HEK293 (cell line): ENCODE results near the gene HPF1.
A peak's percentile ranks its signal among the peaks of the same experiment; 100 is the strongest.

Experiments used
- BCL11B ChIP-seq: fragments of 450-650 bp; formaldehyde crosslinking; IDR thresholded peaks from 2 replicates; pipeline ENCODE4 v1.5.1; 2016; ENCODE audit warnings: low read depth, missing biosample characterization, missing genetic modification characterization
- GLI2 ChIP-seq: fragments of 450-650 bp; formaldehyde crosslinking; IDR thresholded peaks from 2 replicates; pipeline ENCODE4; 2017; ENCODE audit warnings: missing biosample characterization, missing genetic modification characterization, low read depth, borderline replicate concordance
- GLI4 ChIP-seq: fragments of 450-650 bp; formaldehyde crosslinking; IDR thresholded peaks from 2 replicates; pipeline ENCODE4 v1.5.1; 2016; ENCODE audit warnings: missing biosample characterization, missing genetic modification characterization
- SP2 ChIP-seq: fragments of 450-650 bp; formaldehyde crosslinking; IDR thresholded peaks from 2 replicates; pipeline ENCODE4 v1.5.1; 2016; ENCODE audit warnings: missing biosample characterization, missing genetic modification characterization
- ZBTB1 ChIP-seq: fragments of 450-650 bp; formaldehyde crosslinking; IDR thresholded peaks from 2 replicates; pipeline ENCODE4 v1.5.1; 2016; ENCODE audit warnings: missing biosample characterization, missing genetic modification characterization
- ZBTB20 ChIP-seq: fragments of 450-650 bp; formaldehyde crosslinking; IDR thresholded peaks from 2 replicates; pipeline ENCODE4 v1.5.1; 2016; ENCODE audit warnings: missing biosample characterization, missing genetic modification characterization
- ZEB2 ChIP-seq: fragments of 450-650 bp; formaldehyde crosslinking; IDR thresholded peaks from 2 replicates; pipeline ENCODE4 v1.5.1; 2016; ENCODE audit warnings: missing biosample characterization, missing genetic modification characterization
- ZNF155 ChIP-seq: fragments of 450-650 bp; formaldehyde crosslinking; IDR thresholded peaks from 2 replicates; pipeline ENCODE4 v1.5.1; 2016; ENCODE audit warnings: missing biosample characterization, missing genetic modification characterization
- ZNF174 ChIP-seq: fragments of 450-650 bp; formaldehyde crosslinking; IDR thresholded peaks from 2 replicates; pipeline ENCODE4 v1.5.0; 2017; ENCODE audit warnings: missing biosample characterization, mild to moderate bottlenecking, missing genetic modification characterization
- ZNF19 ChIP-seq: fragments of 450-650 bp; formaldehyde crosslinking; IDR thresholded peaks from 2 replicates; pipeline ENCODE4; 2016; ENCODE audit warnings: missing biosample characterization, missing genetic modification characterization, low read depth
- ZNF202 ChIP-seq: fragments of 450-650 bp; formaldehyde crosslinking; IDR thresholded peaks from 2 replicates; pipeline ENCODE4 v1.5.1; 2016; ENCODE audit warnings: missing biosample characterization, missing genetic modification characterization, borderline replicate concordance
- ZNF221 ChIP-seq: fragments of 450-650 bp; formaldehyde crosslinking; IDR thresholded peaks from 2 replicates; pipeline ENCODE4 v1.5.1; 2017; ENCODE audit warnings: missing biosample characterization, missing genetic modification characterization, borderline replicate concordance
- ZNF311 ChIP-seq: fragments of 450-650 bp; formaldehyde crosslinking; IDR thresholded peaks from 2 replicates; pipeline ENCODE4 v1.5.1; 2017; ENCODE audit warnings: missing biosample characterization, missing genetic modification characterization, borderline replicate concordance
- ZNF341 ChIP-seq: fragments of 450-650 bp; formaldehyde crosslinking; IDR thresholded peaks from 2 replicates; pipeline ENCODE4; 2016; ENCODE audit warnings: low read depth, missing biosample characterization, missing genetic modification characterization
- ZNF521 ChIP-seq: fragments of 450-650 bp; formaldehyde crosslinking; IDR thresholded peaks from 2 replicates; pipeline ENCODE4 v1.5.1; 2017; ENCODE audit warnings: missing biosample characterization, mild to moderate bottlenecking, missing genetic modification characterization
- ZNF664 ChIP-seq: fragments of 450-650 bp; formaldehyde crosslinking; IDR thresholded peaks from 2 replicates; pipeline ENCODE4 v1.5.1; 2016; ENCODE audit warnings: missing biosample characterization, missing genetic modification characterization
- ZNF776 ChIP-seq: fragments of 450-650 bp; formaldehyde crosslinking; IDR thresholded peaks from 2 replicates; pipeline ENCODE4 v1.5.0; 2017; ENCODE audit warnings: missing biosample characterization, missing genetic modification characterization, borderline replicate concordance
- TF ChIP-seq, protein P1 (sequence below): fragments of 450-650 bp; formaldehyde crosslinking; IDR thresholded peaks from 2 replicates; pipeline ENCODE4 v1.5.1; 2016; ENCODE audit warnings: missing biosample characterization, missing genetic modification characterization, borderline replicate concordance
- TF ChIP-seq, protein P2 (sequence below): fragments of 450-650 bp; formaldehyde crosslinking; IDR thresholded peaks from 2 replicates; pipeline ENCODE4 v1.5.1; 2016; ENCODE audit warnings: missing biosample characterization, missing genetic modification characterization
- TF ChIP-seq, protein P3 (sequence below): fragments of 450-650 bp; formaldehyde crosslinking; IDR thresholded peaks from 2 replicates; pipeline ENCODE4 v1.5.1; 2017; ENCODE audit warnings: missing biosample characterization, missing genetic modification characterization
- TF ChIP-seq, protein P4 (sequence below): fragments of 450-650 bp; formaldehyde crosslinking; IDR thresholded peaks from 2 replicates; pipeline ENCODE4 v1.5.1; 2017; ENCODE audit warnings: missing biosample characterization, missing genetic modification characterization
- TF ChIP-seq, protein P5 (sequence below): fragments of 450-650 bp; formaldehyde crosslinking; IDR thresholded peaks from 2 replicates; pipeline ENCODE4 v1.5.1; 2016; ENCODE audit warnings: missing biosample characterization, missing genetic modification characterization
- TF ChIP-seq, protein P6 (sequence below): fragments of 450-650 bp; formaldehyde crosslinking; IDR thresholded peaks from 2 replicates; pipeline ENCODE4 v1.5.1; 2016; ENCODE audit warnings: missing biosample characterization, missing genetic modification characterization, borderline replicate concordance

Gene HPF1

DNA sequence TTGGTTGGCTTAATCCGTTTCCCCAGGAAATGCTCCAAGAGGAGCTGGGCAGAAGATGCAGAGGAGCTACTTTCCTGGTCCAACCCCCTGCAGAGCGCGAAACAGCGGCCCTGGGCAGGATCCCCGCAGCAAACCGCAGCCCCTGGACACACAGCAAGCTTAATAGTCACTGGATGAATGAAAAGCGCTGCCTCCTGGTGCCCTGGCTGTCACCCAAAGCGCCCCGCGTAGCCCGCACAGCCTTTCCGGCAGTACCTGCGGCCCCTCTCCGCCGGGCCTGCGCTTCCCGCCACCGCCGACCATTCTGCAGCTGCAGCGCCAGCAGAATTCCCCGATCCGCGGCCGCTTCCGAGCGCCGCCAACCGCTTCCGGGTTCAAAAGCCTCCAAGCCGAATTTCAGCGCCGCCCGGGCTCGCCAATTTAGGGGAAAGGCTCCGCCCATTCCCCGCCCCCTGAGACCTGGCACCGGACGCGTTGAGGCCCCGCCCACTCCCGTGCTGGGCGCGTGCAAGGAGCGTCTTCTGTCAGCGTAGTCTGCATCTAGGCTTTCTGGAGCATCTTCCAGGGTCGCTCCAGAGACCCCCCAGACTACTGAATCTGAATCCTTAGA lies at the start of gene HPF1 (continued):
- TF ChIP-seq, protein P1, sequence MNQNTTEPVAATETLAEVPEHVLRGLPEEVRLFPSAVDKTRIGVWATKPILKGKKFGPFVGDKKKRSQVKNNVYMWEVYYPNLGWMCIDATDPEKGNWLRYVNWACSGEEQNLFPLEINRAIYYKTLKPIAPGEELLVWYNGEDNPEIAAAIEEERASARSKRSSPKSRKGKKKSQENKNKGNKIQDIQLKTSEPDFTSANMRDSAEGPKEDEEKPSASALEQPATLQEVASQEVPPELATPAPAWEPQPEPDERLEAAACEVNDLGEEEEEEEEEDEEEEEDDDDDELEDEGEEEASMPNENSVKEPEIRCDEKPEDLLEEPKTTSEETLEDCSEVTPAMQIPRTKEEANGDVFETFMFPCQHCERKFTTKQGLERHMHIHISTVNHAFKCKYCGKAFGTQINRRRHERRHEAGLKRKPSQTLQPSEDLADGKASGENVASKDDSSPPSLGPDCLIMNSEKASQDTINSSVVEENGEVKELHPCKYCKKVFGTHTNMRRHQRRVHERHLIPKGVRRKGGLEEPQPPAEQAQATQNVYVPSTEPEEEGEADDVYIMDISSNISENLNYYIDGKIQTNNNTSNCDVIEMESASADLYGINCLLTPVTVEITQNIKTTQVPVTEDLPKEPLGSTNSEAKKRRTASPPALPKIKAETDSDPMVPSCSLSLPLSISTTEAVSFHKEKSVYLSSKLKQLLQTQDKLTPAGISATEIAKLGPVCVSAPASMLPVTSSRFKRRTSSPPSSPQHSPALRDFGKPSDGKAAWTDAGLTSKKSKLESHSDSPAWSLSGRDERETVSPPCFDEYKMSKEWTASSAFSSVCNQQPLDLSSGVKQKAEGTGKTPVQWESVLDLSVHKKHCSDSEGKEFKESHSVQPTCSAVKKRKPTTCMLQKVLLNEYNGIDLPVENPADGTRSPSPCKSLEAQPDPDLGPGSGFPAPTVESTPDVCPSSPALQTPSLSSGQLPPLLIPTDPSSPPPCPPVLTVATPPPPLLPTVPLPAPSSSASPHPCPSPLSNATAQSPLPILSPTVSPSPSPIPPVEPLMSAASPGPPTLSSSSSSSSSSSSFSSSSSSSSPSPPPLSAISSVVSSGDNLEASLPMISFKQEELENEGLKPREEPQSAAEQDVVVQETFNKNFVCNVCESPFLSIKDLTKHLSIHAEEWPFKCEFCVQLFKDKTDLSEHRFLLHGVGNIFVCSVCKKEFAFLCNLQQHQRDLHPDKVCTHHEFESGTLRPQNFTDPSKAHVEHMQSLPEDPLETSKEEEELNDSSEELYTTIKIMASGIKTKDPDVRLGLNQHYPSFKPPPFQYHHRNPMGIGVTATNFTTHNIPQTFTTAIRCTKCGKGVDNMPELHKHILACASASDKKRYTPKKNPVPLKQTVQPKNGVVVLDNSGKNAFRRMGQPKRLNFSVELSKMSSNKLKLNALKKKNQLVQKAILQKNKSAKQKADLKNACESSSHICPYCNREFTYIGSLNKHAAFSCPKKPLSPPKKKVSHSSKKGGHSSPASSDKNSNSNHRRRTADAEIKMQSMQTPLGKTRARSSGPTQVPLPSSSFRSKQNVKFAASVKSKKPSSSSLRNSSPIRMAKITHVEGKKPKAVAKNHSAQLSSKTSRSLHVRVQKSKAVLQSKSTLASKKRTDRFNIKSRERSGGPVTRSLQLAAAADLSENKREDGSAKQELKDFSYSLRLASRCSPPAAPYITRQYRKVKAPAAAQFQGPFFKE (tag by site-specific recombination), result no peak
- TF ChIP-seq ZBTB1 (tag by site-specific recombination) (0 out of 2 replicates have a peak, but pooled peaks have one; percentile 26), ZNF155 (no peak), BCL11B (tag by site-specific recombination) (no peak), ZNF221 (tag by site-specific recombination) (no peak), ZNF776 (no peak), GLI2 (no peak), ZNF202 (tag by site-specific recombination) (no peak), ZNF311 (tag by site-specific recombination) (no peak), ZNF19 (tag by site-specific recombination) (no peak), SP2 (peak; percentile 81), ZNF664 (no peak), ZBTB20 (tag by site-specific recombination) (peak; percentile 41; the same call in 1 of the 2 replicates), ZNF174 (tag by site-specific recombination) (no peak), ZEB2 (tag by site-specific recombination) (peak; percentile 86), ZNF341 (tag by site-specific recombination) (peak; percentile 83), GLI4 (no peak), ZNF521 (tag by site-specific recombination) (no peak)
- TF ChIP-seq, protein P2, sequence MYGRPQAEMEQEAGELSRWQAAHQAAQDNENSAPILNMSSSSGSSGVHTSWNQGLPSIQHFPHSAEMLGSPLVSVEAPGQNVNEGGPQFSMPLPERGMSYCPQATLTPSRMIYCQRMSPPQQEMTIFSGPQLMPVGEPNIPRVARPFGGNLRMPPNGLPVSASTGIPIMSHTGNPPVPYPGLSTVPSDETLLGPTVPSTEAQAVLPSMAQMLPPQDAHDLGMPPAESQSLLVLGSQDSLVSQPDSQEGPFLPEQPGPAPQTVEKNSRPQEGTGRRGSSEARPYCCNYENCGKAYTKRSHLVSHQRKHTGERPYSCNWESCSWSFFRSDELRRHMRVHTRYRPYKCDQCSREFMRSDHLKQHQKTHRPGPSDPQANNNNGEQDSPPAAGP, result no peak
- TF ChIP-seq, protein P3, sequence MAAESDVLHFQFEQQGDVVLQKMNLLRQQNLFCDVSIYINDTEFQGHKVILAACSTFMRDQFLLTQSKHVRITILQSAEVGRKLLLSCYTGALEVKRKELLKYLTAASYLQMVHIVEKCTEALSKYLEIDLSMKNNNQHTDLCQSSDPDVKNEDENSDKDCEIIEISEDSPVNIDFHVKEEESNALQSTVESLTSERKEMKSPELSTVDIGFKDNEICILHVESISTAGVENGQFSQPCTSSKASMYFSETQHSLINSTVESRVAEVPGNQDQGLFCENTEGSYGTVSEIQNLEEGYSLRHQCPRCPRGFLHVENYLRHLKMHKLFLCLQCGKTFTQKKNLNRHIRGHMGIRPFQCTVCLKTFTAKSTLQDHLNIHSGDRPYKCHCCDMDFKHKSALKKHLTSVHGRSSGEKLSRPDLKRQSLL (tag by site-specific recombination), result no peak
- TF ChIP-seq, protein P4, sequence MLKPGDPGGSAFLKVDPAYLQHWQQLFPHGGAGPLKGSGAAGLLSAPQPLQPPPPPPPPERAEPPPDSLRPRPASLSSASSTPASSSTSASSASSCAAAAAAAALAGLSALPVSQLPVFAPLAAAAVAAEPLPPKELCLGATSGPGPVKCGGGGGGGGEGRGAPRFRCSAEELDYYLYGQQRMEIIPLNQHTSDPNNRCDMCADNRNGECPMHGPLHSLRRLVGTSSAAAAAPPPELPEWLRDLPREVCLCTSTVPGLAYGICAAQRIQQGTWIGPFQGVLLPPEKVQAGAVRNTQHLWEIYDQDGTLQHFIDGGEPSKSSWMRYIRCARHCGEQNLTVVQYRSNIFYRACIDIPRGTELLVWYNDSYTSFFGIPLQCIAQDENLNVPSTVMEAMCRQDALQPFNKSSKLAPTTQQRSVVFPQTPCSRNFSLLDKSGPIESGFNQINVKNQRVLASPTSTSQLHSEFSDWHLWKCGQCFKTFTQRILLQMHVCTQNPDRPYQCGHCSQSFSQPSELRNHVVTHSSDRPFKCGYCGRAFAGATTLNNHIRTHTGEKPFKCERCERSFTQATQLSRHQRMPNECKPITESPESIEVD (tag by site-specific recombination), result no peak
- TF ChIP-seq, protein P5, sequence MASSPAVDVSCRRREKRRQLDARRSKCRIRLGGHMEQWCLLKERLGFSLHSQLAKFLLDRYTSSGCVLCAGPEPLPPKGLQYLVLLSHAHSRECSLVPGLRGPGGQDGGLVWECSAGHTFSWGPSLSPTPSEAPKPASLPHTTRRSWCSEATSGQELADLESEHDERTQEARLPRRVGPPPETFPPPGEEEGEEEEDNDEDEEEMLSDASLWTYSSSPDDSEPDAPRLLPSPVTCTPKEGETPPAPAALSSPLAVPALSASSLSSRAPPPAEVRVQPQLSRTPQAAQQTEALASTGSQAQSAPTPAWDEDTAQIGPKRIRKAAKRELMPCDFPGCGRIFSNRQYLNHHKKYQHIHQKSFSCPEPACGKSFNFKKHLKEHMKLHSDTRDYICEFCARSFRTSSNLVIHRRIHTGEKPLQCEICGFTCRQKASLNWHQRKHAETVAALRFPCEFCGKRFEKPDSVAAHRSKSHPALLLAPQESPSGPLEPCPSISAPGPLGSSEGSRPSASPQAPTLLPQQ (tag by site-specific recombination), result peak; percentile 51; the same call in 1 of the 2 replicates
- TF ChIP-seq, protein P6, sequence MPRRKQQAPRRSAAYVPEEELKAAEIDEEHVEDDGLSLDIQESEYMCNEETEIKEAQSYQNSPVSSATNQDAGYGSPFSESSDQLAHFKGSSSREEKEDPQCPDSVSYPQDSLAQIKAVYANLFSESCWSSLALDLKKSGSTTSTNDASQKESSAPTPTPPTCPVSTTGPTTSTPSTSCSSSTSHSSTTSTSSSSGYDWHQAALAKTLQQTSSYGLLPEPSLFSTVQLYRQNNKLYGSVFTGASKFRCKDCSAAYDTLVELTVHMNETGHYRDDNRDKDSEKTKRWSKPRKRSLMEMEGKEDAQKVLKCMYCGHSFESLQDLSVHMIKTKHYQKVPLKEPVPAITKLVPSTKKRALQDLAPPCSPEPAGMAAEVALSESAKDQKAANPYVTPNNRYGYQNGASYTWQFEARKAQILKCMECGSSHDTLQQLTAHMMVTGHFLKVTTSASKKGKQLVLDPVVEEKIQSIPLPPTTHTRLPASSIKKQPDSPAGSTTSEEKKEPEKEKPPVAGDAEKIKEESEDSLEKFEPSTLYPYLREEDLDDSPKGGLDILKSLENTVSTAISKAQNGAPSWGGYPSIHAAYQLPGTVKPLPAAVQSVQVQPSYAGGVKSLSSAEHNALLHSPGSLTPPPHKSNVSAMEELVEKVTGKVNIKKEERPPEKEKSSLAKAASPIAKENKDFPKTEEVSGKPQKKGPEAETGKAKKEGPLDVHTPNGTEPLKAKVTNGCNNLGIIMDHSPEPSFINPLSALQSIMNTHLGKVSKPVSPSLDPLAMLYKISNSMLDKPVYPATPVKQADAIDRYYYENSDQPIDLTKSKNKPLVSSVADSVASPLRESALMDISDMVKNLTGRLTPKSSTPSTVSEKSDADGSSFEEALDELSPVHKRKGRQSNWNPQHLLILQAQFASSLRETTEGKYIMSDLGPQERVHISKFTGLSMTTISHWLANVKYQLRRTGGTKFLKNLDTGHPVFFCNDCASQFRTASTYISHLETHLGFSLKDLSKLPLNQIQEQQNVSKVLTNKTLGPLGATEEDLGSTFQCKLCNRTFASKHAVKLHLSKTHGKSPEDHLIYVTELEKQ (tag by site-specific recombination), result no peak
